HG03108 (cell line): ENCODE data around the gene TMEM266.

Experiments
- ATAC-seq: cut with Tn5 transposase; IDR thresholded peaks from one replicate; pipeline ENCODE4 v1.9.1; 2021; ENCODE audit warnings: moderate library complexity; ENCODE audit not compliant: unreplicated experiment

Gene TMEM266

GRCh38 chr15:76179023-76179422 lies 119.2 kb downstream of the TMEM266 start:
- ATAC-seq = no peak

- no peak for ATAC-seq
Observed at GRCh38 chr15:76180321-76180720, 120.5 kb downstream of the TMEM266 start.

DNA sequence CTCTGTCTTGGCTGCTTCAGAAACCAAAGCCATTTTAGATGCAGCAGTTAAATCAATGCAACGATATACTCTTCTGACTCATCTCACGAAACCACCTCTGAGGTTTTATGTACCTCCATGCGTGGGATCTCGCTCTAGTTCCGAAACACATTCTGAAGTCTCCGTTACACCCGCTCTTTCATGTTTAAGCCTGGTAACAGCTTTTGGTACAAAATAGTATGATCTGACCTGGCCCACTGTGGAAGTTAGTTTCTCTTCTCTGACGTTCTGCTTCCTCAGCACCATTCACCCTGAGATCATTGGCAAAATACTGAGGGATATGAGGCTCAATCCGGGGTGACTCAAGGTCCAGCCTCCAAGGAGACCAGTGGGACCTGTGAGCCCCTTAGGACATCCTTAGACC lies 121.9 kb downstream of the TMEM266 start:
- ATAC-seq = peak; percentile 78

DNA sequence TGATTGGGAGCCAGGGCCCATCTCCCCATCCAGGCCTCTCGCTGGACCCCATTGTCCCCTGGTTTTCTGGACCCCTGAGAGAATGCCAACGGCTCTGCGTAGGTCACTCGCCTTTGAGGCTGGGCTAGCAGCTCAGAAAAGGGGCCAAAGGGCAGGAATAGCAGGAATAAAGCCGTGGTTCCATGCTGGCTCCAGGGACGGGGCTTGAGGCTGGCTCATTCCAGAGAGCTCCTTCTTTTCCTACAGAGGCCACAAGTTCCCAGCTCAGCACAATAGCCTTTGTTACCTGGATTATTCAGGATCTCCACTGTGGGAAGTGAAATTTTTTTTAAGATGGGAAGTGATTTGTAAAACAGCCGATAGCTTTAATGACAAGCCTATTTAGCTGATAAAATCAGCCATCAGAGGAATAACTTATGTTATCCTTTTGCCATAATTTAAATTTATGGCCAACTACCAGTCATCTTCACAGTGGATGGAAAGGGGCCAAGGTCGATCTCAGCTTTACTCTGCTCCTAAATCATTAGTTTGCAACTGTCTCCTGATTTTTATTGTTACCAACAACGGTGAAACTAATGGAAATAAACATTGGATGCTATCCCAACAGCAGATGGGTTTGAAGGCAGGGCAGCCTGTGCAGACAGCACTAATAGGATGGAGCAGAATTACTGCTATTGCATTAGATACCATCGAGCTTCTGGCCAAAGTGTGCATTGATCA lies 124.3 kb downstream of the TMEM266 start:
- ATAC-seq = no peak

- no peak for ATAC-seq
Observed at GRCh38 chr15:76184650-76185035, 124.9 kb downstream of the TMEM266 start.

DNA sequence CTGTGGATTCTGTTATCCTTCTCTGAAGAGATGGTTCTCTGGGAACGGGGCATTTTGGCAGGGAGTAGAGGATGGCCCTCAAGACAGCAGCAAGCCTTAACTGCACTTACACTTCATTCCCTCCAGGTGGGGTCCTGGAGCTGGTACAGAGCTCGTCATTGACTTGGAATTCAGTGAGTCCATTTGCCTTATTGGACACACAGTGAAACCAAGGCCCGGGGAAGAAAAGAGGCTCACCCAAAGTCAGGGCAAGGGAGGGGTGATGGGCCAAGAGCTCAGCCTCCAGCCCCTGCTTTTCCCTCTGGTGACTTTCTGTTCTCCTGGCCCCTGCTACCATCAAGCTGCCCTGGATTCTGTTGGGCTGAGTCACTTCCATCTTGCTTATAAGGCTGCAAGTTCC lies 125.9 kb downstream of the TMEM266 start:
- no peak for ATAC-seq

- no peak for ATAC-seq
Observed at GRCh38 chr15:76187163-76187562, 127.4 kb downstream of the TMEM266 start.

DNA sequence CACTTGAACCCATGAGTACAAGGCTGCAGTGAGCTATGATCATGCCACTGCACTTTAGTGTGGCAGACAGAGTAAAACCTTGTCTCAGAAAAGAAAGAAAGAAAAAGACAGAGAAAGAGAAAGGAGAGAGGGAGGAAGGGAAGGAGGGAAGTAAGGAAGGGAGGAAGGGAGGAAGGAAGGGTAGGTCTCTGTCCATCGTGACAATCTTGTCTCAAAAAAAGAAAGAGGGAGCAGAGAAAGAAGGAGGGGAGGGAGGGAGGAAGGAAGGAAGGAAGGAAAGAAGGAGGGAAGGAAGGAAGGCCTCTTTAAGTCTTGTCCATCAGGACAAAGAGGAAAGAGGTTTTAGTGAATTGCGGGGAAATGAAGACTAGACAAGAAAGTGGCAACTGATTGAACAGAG lies 129.3 kb downstream of the TMEM266 start:
- ATAC-seq = no peak

DNA sequence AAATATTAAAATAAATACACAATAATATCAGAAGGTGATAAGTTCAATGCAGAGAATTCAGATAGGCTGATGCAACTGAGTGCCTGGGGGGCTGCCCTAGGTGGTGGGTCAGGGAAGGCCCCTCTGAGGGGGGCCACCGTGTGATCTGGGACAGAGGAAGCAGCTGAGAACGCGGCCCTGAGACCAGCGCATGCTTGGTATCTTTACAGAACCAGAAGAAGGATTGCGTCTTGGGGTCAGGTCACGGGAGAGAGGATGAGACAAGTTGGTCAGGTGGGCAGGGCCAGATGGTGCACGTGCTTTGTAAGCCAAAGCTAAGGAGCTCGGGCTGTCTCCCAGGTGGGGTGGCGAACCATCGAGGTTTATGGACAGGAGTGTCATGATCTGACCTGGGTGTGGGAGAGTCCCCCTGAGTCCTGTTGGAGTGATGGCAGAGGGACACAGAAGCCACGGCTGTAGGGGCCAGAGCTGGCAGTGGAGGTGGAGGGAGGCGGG lies 130.3 kb downstream of the TMEM266 start:
- no peak for ATAC-seq

DNA sequence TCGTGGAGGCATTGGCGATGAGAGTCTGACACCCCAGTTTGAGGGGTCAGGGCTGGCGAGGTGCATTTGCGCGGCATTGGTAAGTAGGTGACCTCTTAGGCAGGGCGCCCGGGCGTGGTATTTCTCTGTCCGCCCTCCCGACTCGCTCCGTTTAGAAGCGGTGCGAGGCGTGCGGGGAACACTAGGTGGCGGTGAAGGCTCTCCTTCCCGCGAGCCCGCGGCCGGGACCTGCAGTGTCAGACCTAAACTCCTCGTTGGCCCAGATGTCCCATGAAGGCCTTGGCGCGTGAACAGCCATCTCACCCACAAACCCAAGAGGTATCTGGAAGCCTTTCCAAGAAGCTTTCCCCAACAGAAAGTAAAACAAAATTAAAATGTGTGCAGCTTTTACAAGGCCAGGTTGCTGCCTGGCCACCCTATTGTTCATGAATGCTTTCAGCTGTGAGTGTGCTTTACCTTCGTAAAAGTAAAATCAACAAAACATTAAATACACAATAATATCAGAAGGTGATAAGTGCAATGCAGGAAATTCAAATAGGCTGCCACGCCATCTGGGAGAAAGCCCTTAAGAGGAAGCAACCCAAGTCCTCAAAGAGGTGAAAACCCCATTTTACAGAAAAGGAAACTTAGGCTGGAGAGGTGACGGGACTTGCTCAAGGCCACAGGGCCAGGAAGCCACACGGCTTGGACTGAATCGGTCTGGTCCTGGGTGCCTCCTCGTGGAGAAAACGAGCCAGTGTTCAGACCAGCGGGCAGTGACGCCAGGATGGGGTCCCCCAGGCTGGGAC lies 131.2 kb downstream of the TMEM266 start:
- peak; percentile 71 for ATAC-seq

DNA sequence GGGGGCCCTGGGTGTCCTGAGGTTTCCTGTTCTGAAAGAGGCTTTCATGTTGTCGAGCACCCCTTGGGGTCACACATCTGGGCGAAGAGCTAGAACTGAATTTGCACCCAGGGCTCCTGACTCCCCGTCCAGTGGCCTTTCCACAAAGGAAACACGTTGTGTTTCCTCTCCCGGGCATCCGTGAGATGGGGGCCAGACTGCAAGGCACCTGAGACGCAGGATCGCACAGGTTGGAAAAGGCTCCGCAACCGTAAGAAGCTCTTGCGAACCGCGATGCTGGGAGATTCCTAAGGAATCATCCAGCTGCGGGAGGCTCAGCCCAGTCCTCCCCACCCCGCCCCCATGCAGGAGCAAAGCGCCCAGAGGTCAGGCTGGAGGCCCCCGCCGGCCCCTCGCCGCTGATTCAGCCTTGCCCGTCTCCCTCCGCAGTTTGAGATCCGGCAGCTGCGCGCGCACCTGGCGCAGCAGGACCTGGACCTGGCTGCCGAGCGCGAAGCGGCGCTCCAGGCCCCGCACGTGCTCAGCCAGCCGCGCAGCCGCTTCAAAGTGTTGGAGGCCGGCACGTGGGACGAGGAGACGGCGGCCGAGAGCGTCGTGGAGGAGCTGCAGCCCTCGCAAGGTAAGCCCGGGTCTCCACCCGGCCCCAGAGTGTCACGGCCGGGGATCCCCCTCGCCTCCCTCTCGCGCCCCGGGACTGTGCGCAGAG lies 131.9 kb downstream of the TMEM266 start:
- ATAC-seq = no peak

DNA sequence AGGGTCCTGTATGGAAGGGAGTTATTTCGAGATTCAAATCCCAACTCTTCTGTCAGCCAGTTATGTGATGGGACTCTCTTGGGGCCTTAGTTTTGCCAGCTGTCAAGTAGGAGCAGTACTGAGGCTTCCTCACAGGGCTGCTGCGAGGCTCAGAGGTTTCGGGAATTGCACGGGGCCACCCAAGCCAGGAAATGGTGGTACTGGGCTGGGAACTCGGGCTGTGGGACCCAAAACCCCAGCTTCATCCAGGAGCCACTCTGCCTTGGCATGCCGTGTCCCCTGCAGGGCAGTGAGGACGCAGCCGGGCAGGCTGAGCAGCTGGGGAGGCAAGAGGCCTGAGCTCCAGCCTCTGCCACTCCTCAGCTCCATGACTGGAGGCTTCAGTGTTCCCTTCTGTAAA lies 132.9 kb downstream of the TMEM266 start:
- no peak for ATAC-seq

GRCh38 chr15:76193934-76194333 lies 134.1 kb downstream of the TMEM266 start:
- ATAC-seq = no peak

- ATAC-seq = no peak
Observed at GRCh38 chr15:76195506-76196268, 135.9 kb downstream of the TMEM266 start.

- ATAC-seq = no peak
Observed at GRCh38 chr15:76196269-76197231, 136.8 kb downstream of the TMEM266 start.

GRCh38 chr15:76197703-76198455 lies 138.1 kb downstream of the TMEM266 start:
- ATAC-seq = no peak

GRCh38 chr15:76198456-76199105 lies 138.8 kb downstream of the TMEM266 start:
- ATAC-seq = no peak
